Activated T-cell treated with anti-CD3 and anti-CD28 coated beads for 4 hours (primary cell): ENCODE results near the gene CORO2A.

Experiments
- DNase-seq: peaks from one replicate; pipeline ENCODE4 v3.0.0-alpha.2; 2020

The CORO2A gene, protein sequence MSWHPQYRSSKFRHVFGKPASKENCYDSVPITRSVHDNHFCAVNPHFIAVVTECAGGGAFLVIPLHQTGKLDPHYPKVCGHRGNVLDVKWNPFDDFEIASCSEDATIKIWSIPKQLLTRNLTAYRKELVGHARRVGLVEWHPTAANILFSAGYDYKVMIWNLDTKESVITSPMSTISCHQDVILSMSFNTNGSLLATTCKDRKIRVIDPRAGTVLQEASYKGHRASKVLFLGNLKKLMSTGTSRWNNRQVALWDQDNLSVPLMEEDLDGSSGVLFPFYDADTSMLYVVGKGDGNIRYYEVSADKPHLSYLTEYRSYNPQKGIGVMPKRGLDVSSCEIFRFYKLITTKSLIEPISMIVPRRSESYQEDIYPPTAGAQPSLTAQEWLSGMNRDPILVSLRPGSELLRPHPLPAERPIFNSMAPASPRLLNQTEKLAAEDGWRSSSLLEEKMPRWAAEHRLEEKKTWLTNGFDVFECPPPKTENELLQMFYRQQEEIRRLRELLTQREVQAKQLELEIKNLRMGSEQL

DNA sequence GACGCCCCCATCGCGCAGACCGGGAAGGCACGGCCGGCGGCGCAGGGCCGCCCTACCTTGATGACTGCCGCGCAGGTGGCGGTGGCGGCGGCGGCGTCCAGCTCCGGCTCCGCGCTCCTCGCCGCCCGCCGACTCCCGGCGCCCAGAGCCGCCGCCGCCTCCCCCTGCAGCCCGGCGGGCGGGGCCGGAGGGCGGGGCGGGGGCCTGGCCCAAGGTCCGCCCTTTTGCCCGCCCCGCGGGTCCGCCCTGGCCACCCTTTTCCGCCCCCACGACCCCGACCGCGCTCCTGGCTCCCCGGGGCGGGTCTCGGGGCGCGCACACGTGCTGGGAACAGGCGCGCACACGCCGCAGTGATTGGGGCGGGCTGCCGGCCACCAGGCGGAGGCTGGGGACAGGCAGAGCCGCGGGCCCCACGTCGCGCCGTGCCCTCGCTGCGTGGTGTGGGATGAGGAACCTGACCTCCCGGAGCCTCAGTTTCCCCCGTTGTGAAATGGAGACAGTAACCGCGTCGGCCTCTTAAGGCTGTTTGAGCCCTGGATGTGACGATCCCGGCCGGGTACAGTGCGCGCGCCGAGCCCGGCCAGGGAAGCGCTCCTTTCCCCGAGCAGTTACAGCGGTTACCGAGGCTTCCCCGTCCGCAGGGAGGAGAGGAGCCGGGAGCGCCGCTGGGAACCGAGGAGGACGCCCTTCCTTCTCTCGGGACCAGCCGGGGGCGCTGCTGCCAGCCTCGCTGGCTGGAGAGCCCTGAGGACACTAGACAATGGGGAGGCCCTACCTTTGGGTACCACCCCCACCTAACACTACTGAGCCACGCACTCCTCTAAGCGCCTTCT is at the start of gene CORO2A:
Gene CORO2A, minus strand, starts transcription at position 135 of the 833 bp plus-strand sequence. CDS start 34,977 bp downstream, outside the sequence.
- peak; percentile 50 for DNase-seq

DNA sequence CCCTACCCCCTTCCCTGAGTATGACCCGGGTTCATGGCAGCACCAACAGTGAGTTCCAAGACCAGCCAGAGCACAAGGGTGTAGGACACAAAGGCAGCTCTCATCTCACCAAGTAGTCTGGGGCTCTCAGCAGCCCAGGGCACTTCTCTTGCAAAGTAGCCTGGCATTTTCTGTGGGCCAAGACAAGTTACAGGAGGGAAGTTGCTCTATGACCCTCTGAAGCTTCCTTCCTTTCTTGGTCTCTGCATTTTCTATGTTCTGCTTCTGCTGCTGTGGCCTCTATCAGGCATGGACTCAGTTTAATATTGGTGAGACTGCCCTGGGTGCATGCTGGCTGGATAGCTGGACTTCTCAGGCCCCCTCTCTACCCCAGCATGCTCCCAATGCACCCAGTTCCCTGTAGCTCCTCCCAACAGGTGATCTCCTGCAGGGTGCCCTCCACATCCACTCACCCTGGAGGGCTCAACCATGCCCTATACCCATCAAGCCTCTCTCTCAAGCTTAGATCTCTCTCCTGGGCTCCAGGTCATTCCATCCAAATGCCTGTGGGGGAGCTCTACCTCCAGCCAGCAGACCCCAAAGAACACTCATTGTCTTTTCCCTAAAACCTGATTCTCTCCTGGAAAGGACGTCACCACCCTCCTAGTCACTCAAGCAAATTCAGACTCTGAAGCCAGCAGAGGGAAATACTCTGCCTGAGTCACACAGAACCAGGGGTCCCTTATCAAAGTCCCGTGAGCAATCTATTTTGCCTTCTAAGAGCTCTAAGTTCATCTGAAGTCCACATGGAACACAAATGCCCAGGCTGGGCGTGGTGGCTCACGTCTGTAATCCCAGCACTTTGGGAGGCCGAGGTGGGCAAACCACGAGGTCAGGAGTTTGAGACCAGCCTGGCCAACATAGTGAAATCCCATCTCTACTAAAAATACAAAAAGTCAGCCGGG is 49.2 kb upstream of the CORO2A start:
- DNase-seq = no peak

DNA sequence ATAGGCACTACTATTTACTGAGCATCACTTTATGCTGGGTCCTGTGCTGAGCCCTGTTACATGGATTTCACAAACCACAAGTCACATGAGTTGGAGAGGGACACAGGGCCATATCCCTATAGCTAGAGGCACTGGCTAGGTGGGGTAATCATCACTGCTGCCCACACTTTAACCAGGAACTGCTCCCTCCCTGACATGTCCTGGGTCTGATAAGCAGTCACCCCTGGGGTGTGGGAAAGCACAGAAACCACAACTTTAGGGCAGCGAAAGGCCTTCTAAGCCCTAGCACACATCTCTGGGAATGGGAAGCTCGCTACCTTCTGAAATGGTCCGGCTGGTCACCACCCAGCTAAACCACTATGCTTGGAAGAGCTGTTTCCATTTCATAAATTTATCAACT is 48.0 kb upstream of the CORO2A start:
- no peak for DNase-seq

GRCh38 chr9:98236901-98237487 is 44.6 kb upstream of the CORO2A start:
- DNase-seq = no peak

- no peak for DNase-seq
Observed at GRCh38 chr9:98235126-98235525, 42.7 kb upstream of the CORO2A start.

- DNase-seq = no peak
Observed at GRCh38 chr9:98234245-98234825, 41.9 kb upstream of the CORO2A start.

GRCh38 chr9:98232926-98233325 is 40.5 kb upstream of the CORO2A start:
- no peak for DNase-seq

GRCh38 chr9:98231770-98232478 is 39.5 kb upstream of the CORO2A start:
- DNase-seq = no peak

DNA sequence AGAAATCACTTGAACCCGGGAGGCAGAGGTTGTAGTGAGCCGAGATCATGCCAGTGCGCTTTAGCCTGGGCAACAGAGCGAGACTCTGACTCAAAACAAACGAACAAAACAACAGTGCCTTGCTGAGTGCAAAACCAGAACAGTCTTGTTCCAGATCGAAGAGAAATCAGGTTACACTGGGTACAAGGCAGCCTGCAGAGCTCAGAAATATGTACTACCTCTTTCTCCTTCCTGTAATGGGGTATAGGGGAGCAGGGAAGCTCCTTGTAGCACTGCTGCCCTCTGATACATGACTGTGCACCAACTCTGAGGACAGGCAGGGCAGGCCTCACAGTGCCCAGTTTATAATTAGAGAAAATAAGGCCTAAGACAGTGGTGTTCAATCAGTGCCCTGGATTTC is 38.4 kb upstream of the CORO2A start:
- DNase-seq = no peak

- DNase-seq = no peak
Observed at GRCh38 chr9:98230304-98230703, 37.9 kb upstream of the CORO2A start.

DNA sequence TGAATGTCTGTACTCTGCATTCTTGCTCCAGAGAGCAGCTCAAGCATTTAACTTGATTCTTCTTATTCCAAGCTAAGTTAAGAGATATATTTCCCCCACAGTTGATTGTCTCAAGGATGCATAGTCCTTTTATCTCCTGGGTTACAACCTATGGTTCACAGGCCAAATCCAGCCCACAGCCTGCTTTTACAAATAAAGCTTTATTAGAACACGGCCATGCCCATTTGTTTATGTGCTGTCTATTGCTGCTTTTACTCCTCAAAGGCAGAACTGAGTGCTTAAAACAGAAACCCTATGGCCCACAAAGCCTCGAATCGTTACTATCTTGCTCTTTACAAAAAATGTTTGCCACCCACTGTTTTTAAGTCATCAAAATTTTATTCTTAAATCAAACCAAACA is 37.2 kb upstream of the CORO2A start:
- no peak for DNase-seq

GRCh38 chr9:98229090-98229395 is 36.6 kb upstream of the CORO2A start:
- DNase-seq = no peak

DNA sequence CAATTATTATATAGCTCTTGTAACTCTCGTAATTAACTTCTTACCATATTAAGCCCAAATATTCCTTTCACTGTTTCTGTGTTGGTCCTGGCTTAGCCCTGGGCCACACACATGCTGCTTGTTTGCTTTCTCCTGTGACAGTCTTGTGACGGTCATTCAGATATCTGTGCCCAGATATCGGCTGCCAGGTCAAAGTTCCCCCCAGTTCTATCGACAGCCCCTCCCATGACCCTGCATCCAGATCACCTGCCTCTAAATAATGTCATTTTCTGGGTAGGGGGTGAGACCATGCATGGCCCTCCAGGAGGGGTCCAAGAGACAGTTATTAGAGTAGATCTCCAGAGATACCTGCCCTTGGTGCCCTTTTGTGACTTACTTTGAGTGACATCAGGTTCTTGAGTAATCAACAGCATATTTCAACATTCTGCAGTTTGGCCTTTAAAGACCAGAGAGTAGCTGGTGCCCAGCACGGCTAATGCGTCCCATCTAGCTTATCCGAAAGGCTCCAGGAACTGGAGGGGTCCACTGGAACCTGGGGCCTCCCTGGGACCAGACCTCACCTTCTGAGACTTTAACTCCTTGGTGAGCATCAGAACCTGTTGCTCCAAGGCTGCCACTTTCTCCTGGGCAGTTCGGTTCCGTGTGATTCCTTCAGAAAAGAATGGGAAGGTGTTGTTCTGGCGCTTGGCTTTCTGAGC is 36.1 kb upstream of the CORO2A start:
- DNase-seq = no peak

DNA sequence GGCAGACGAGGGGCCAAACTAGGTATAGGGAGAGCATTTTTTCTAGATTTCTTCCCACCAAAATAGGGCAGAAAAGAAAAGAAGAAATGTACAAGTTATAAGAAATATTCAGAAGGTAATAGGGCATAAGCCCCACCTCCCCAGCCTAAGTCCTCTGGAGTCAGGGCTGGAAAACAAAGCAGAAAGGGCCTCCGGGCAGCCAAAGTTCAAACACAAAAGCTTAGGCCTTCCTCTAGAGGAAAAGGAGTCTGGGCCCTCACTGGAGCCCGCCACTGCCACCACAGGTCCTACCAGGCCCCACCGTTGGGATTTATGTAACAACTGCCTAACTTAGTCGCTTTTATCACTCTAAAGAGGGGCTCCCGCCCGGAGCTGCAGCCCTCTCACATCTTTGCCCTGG is 35.4 kb upstream of the CORO2A start:
- no peak for DNase-seq

- no peak for DNase-seq
Observed at GRCh38 chr9:98226957-98227356, 34.5 kb upstream of the CORO2A start.

- DNase-seq = no peak
Observed at GRCh38 chr9:98226516-98226915, 34.1 kb upstream of the CORO2A start.

DNA sequence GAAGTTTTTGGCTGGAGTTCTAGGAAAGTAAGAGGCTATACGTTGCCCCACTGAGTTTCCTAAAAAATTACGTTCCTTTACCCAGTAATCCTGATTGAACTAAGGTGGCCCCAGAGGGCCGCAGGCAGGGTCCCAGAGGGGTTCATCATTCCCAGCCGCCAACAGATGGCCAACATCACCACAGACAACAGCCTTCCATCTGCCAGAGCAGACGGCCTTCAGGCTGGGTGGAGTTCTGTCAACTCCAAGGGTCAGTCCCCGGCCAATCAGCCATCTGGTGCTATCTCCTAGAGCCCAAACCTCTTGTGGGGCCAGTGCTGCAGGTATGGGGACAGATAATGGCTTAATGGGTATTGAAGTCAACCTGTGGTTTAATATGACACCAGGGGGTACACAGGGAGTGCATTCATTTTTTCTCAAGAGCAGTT is 32.6 kb upstream of the CORO2A start:
- no peak for DNase-seq

- no peak for DNase-seq
Observed at GRCh38 chr9:98222885-98223691, 30.7 kb upstream of the CORO2A start.

- DNase-seq = no peak
Observed at GRCh38 chr9:98220911-98221310, 28.5 kb upstream of the CORO2A start.
